MCF 10A (cell line): Measurements from ENCODE around the gene AHCYL2. TPM values are rescaled to one million over a fixed set of nuclear protein-coding genes. Genes with fewer than 3 reads are reported as not detected.

Experiments used
- BruUV-seq: library from RNA; stranded (reverse); fragments of 400-500 nt; replicated peaks from 2 replicates; lab custom pipeline; 2021; lab: Mats Ljungman, UMichigan
- CTCF ChIA-PET: fragments of 300-600 bp; sonication (Branson Sonifier 250); formaldehyde crosslinking; extraction: SDS; loops from one replicate; lab custom pipeline; 2021; ENCODE audit warnings: antibody characterized with exemption, inconsistent platforms; lab: Yijun Ruan, JAX
- POLR2A ChIA-PET: fragments of 300-600, 350-650 bp; sonication (Branson Sonifier 250); formaldehyde crosslinking; extraction: SDS; loops from one replicate; lab custom pipeline; 2020; ENCODE audit warnings: antibody characterized with exemption, inconsistent platforms; lab: Yijun Ruan, JAX
- DNase-seq: peaks from one replicate; pipeline ENCODE4 v3.0.0-alpha.2; 2018; ENCODE audit not compliant: unreplicated experiment
- H3K27ac Mint-ChIP-seq: one replicate; pipeline ENCODE4 v1.8.0; 2022; ENCODE audit warnings: mild to moderate bottlenecking, low read depth, mixed read lengths; ENCODE audit not compliant: unreplicated experiment
- H3K27me3 Mint-ChIP-seq: one replicate; pipeline ENCODE4 v1.8.0; 2022; ENCODE audit warnings: mixed read lengths; ENCODE audit not compliant: insufficient read depth, unreplicated experiment
- H3K36me3 Mint-ChIP-seq: one replicate; pipeline ENCODE4 v1.8.0; 2022; ENCODE audit warnings: mild to moderate bottlenecking, moderate library complexity, mixed read lengths; ENCODE audit not compliant: insufficient read depth, unreplicated experiment
- H3K4me1 Mint-ChIP-seq: one replicate; pipeline ENCODE4 v1.8.0; 2022; ENCODE audit warnings: mixed read lengths; ENCODE audit not compliant: insufficient read depth, unreplicated experiment
- H3K4me3 Mint-ChIP-seq: one replicate; pipeline ENCODE4 v1.8.0; 2022; ENCODE audit warnings: mild to moderate bottlenecking, moderate library complexity, mixed read lengths; ENCODE audit not compliant: unreplicated experiment
- H3K9me3 Mint-ChIP-seq: one replicate; pipeline ENCODE4 v1.8.0; 2022; ENCODE audit warnings: mixed read lengths; ENCODE audit not compliant: unreplicated experiment
- intact Hi-C: fragments of 100-400 bp; cut with micrococcal nuclease; formaldehyde crosslinking; loops from 2 replicates; pipeline ENCODE4 v1.14.1; 2022
- total RNA-seq: library from RNA; stranded (reverse); gene quantifications from 2 replicates; pipeline ENCODE4 v1.2.3, GENCODE V29; 2022
- TF ChIP-seq, protein P1 (sequence below): fragments of 200-600 bp; IDR thresholded peaks from one replicate; pipeline ENCODE4 v1.8.0; 2022; ENCODE audit warnings: antibody characterized with exemption, mild to moderate bottlenecking; ENCODE audit not compliant: unreplicated experiment

Gene AHCYL2
- total RNA-seq, 1 experiment from 2014 or later = 12.8 TPM

DNA sequence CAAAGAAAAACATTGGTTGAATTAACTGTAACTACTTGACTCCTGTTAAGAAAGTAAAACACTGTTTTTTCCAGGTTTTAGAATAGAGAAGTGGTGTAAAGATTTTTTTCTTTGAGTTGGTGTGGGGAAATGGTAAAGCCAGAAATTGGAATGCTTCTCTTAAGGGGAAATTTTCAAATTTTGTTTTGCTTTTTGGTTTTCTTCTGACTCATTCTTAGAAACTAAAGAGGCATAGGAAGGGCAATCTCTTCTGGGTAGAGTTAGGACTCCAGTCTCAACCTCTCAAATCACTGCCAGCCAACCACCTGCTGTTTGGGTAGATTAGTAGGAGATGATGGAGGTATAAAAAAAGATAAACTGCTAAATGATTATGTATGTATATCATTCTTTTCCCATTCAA lies 161.7 kb downstream of the AHCYL2 start:
- intact Hi-C loops = no loop called here
- no peak for DNase-seq
- CTCF ChIA-PET = interaction anchor here (1.1 to 5.7 kb wide), 3 partner anchors 10 to 68 kb away, joined by 3 to 30 read pairs (median 4); no protein-coding TSS in a partner anchor
- BruUV-seq = no TSS peak
- POLR2A ChIA-PET = interaction anchor here (0.8 kb wide), 1 partner anchor 16 kb away, joined by 3 read pairs; no protein-coding TSS in a partner anchor
- H3K27me3 Mint-ChIP-seq = no peaks in the 10 kb centered on the region
- no peak overlapping the region for H3K4me3 Mint-ChIP-seq
- H3K27ac Mint-ChIP-seq = no peak overlapping the region
- H3K9me3 Mint-ChIP-seq = no peaks in the 10 kb centered on the region
- H3K4me1 Mint-ChIP-seq = no peaks in the 10 kb centered on the region
- peaks cover 14% of the 10 kb centered on the region for H3K36me3 Mint-ChIP-seq
- TF ChIP-seq, protein P1, sequence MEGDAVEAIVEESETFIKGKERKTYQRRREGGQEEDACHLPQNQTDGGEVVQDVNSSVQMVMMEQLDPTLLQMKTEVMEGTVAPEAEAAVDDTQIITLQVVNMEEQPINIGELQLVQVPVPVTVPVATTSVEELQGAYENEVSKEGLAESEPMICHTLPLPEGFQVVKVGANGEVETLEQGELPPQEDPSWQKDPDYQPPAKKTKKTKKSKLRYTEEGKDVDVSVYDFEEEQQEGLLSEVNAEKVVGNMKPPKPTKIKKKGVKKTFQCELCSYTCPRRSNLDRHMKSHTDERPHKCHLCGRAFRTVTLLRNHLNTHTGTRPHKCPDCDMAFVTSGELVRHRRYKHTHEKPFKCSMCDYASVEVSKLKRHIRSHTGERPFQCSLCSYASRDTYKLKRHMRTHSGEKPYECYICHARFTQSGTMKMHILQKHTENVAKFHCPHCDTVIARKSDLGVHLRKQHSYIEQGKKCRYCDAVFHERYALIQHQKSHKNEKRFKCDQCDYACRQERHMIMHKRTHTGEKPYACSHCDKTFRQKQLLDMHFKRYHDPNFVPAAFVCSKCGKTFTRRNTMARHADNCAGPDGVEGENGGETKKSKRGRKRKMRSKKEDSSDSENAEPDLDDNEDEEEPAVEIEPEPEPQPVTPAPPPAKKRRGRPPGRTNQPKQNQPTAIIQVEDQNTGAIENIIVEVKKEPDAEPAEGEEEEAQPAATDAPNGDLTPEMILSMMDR = no peak

DNA sequence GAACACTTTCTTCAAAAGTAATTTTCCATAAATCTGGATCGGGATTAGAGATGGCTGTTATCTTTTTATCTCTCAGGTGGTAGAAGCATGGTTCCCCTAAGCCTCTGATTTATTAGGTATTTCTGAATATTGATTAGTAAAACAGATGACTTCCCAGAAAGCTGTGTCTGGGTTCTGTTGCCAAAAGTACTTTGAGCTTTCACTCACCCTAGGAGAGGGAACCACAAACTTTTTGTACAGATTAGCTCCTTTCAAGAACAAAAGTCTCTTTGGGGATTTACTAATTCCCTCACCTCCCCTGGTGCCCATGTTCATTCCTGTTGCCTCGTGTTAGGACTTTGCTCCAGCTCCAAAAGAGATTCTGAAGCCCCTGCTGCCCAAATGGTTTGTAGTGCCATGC lies 162.7 kb downstream of the AHCYL2 start:
- ChIA-PET POLR2A (interaction anchor here (0.5 to 0.7 kb wide), 2 partner anchors 18 to 246 kb away, joined by 3 read pairs; no protein-coding TSS in a partner anchor), CTCF (interaction anchor here (0.5 to 5.7 kb wide), 8 partner anchors 11 to 275 kb away, joined by 3 to 30 read pairs (median 4); no protein-coding TSS in a partner anchor)
- H3K27me3 Mint-ChIP-seq = no peaks in the 10 kb centered on the region
- no TSS peak for BruUV-seq
- H3K27ac Mint-ChIP-seq = no peak overlapping the region
- no peak overlapping the region for H3K4me3 Mint-ChIP-seq
- peaks cover 14% of the 10 kb centered on the region for H3K36me3 Mint-ChIP-seq
- DNase-seq = no peak
- intact Hi-C loops = no loop called here
- no peaks in the 10 kb centered on the region for H3K9me3 Mint-ChIP-seq
- no peaks in the 10 kb centered on the region for H3K4me1 Mint-ChIP-seq
- TF ChIP-seq, protein P1 = no peak

DNA sequence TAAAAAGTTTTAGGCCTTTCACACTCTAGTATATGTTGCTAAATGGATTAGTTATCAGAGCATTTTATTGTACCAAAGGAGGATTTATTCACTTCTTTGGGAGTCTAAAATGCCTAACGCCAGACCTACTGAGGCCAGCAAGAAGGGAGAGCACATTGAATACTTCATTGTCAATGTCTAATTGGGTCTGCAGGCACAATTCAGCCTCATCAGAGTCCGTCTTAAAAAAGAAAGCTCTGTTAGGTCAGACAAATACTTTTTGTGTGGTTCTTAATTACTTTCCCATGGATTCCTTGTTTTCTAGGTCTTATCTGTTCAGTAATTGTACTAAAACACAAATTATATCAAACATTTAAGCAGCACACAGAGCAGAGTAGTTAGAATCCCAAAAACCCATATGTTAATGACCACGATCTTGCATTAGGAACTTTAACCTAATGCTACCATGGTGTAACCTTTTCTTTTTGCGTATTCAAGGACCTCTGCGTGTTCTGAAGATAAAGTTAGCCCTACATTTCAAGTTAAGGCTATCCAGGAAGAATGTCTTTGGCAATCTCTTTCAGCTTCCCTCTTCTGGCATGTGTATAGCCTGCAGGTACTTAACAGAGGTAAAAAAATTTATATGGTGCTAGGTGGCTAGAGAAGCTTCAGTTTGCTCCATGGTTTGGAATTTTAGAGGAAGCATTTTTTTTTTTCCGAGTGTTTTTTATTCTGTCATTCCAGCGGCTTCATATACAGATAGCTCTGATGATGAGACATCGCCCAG lies 163.7 kb downstream of the AHCYL2 start:
- intact Hi-C loops = no loop called here
- H3K36me3 Mint-ChIP-seq = peaks cover 12% of the 10 kb centered on the region

DNA sequence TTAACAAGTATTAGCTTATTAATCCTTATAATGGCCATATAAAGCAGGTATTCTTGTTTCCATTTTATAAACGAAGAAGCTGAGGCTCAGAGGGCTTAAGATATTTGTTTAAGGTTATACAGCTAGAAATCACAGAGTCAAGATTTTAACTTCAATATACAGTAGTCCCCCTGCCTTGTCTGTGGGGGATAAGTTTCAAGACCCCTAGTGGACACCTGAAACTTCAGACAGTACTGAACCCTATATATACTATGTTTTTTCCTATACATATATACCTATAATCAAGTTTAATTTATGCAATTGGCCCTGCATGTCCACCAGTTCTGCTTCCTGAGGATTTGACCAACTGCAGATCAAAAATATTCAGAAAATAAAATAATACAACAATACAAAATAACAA lies 165.0 kb downstream of the AHCYL2 start:
- DNase-seq = no peak
- intact Hi-C loops = no loop called here
- no TSS peak for BruUV-seq
- CTCF ChIA-PET = interaction anchor here (0.7 to 5.7 kb wide), 4 partner anchors 13 to 245 kb away, joined by 3 to 30 read pairs (median 3); no protein-coding TSS in a partner anchor
- H3K4me1 Mint-ChIP-seq = no peaks in the 10 kb centered on the region
- H3K36me3 Mint-ChIP-seq = peaks cover 12% of the 10 kb centered on the region
- no peak overlapping the region for H3K27ac Mint-ChIP-seq
- H3K4me3 Mint-ChIP-seq = no peak overlapping the region
- no peaks in the 10 kb centered on the region for H3K9me3 Mint-ChIP-seq
- no peaks in the 10 kb centered on the region for H3K27me3 Mint-ChIP-seq
- TF ChIP-seq, protein P1 = no peak
- POLR2A ChIA-PET = no interaction called here

More for the DNA sequence above, 163.7 kb downstream of the AHCYL2 start:
- TF ChIP-seq, protein P1 = no peak
- H3K4me3 Mint-ChIP-seq = no peak overlapping the region
- no peaks in the 10 kb centered on the region for H3K9me3 Mint-ChIP-seq
- H3K4me1 Mint-ChIP-seq = no peaks in the 10 kb centered on the region
- no peak for DNase-seq
- no peak overlapping the region for H3K27ac Mint-ChIP-seq
- ChIA-PET CTCF (interaction anchor here (0.5 to 5.7 kb wide), 8 partner anchors 12 to 350 kb away, joined by 3 to 30 read pairs (median 4); no protein-coding TSS in a partner anchor), POLR2A (no interaction called here)
- no peaks in the 10 kb centered on the region for H3K27me3 Mint-ChIP-seq
- BruUV-seq = no TSS peak
